Neural cell (in vitro differentiated cells): Measurements from ENCODE around the gene FAM167B. TPM values are rescaled to one million over a fixed set of nuclear protein-coding genes. Genes with fewer than 3 reads are reported as not detected.
A peak's percentile ranks its signal among the peaks of the same experiment; 100 is the strongest.

Experiments
- H2AFZ ChIP-seq: fragments of 200-600, 300-800 bp; sonication (generic), shearing (Covaris generic); 2 replicates; pipeline ENCODE4 v1.6.0; 2014; ENCODE audit warnings: low read depth, mild to moderate bottlenecking, antibody characterized with exemption, low read length, moderate library complexity
- H3F3A ChIP-seq: fragments of 200-600 bp; shearing (Covaris generic); 2 replicates; pipeline ENCODE4 v1.6.1; 2016; ENCODE audit warnings: mild to moderate bottlenecking, moderate library complexity, mixed read lengths, antibody characterized with exemption, low read length; ENCODE audit not compliant: insufficient read depth, poor library complexity, severe bottlenecking
- H3K27ac ChIP-seq: fragments of 200-600, 300-800 bp; sonication (generic), shearing (Covaris generic); 2 replicates; pipeline ENCODE4 v1.5.1; 2014; ENCODE audit warnings: mild to moderate bottlenecking, low read length, moderate library complexity
- H3K27me3 ChIP-seq: fragments of 300-800, 200-600 bp; sonication (generic), shearing (Covaris generic); 2 replicates; pipeline ENCODE4 v1.6.0; 2014; ENCODE audit warnings: mild to moderate bottlenecking, low read depth, low read length, moderate library complexity; ENCODE audit not compliant: insufficient read depth
- H3K36me3 ChIP-seq: fragments of 300-800, 200-600 bp; sonication (generic), shearing (Covaris generic); 2 replicates; pipeline ENCODE4 v1.5.1; 2014; ENCODE audit warnings: mild to moderate bottlenecking, antibody characterized with exemption, low read length, moderate library complexity; ENCODE audit not compliant: insufficient read depth
- H3K4me2 ChIP-seq: fragments of 300-800, 200-600 bp; sonication (generic), shearing (Covaris generic); 2 replicates; pipeline ENCODE4 v1.6.0; 2014; ENCODE audit warnings: mild to moderate bottlenecking, low read length
- H3K4me3 ChIP-seq: fragments of 300-800, 200-600 bp; sonication (generic), shearing (Covaris generic); 2 replicates; pipeline ENCODE4 v1.5.1; 2014; ENCODE audit warnings: mild to moderate bottlenecking, low read length, moderate library complexity
- H3K79me2 ChIP-seq: fragments of 200-600 bp; shearing (Covaris generic); replicated peaks from 2 replicates; pipeline ENCODE4 v1.6.0; 2014; ENCODE audit warnings: mild to moderate bottlenecking, low read length, moderate library complexity; ENCODE audit not compliant: insufficient read depth
- H3K9ac ChIP-seq: fragments of 300-800, 200-600 bp; sonication (generic), shearing (Covaris generic); 2 replicates; pipeline ENCODE4 v1.6.1; 2016; ENCODE audit warnings: mild to moderate bottlenecking, low read length, mixed read lengths
- H3K9me2 ChIP-seq: fragments of 200-600 bp; shearing (Covaris generic); 2 replicates; pipeline ENCODE4 v1.6.1; 2016; ENCODE audit warnings: mild to moderate bottlenecking, low read length, mixed read lengths; ENCODE audit not compliant: insufficient read depth
- H3K9me3 ChIP-seq: fragments of 200-600, 300-800 bp; sonication (generic), shearing (Covaris generic); 2 replicates; pipeline ENCODE4 v1.6.1; 2016; ENCODE audit warnings: mild to moderate bottlenecking, mixed run types, low read length, moderate library complexity, mixed read lengths
- H4K20me1 ChIP-seq: fragments of 200-600 bp; shearing (Covaris generic); 2 replicates; pipeline ENCODE4 v1.6.1; 2016; ENCODE audit warnings: mild to moderate bottlenecking, mixed run types; ENCODE audit not compliant: insufficient read depth
- EP300 ChIP-seq: fragments of 450-650 bp; conservative IDR thresholded peaks from 2 replicates; pipeline ENCODE4 v1.6.1; 2014; ENCODE audit warnings: antibody characterized with exemption, mild to moderate bottlenecking, moderate library complexity; ENCODE audit not compliant: poor library complexity, severe bottlenecking
- EZH2 ChIP-seq: fragments of 200-600, 300-800 bp; shearing (Covaris generic), sonication (generic); IDR thresholded peaks from 2 replicates; pipeline ENCODE4 v1.6.1; 2014; ENCODE audit warnings: antibody characterized with exemption, low read length, borderline replicate concordance, mild to moderate bottlenecking; ENCODE audit not compliant: insufficient read depth, poor library complexity, severe bottlenecking
- MXI1 ChIP-seq: fragments of 450-650 bp; conservative IDR thresholded peaks from 2 replicates; pipeline ENCODE4 v1.6.1; 2014; ENCODE audit warnings: antibody characterized with exemption, mild to moderate bottlenecking; ENCODE audit not compliant: poor library complexity, severe bottlenecking
- POLR2AphosphoS5 ChIP-seq: IDR thresholded peaks from 2 replicates; pipeline ENCODE4 v1.6.1; 2012
- RAD21 ChIP-seq: fragments of 450-650 bp; conservative IDR thresholded peaks from 2 replicates; pipeline ENCODE4 v1.6.1; 2014; ENCODE audit warnings: antibody characterized with exemption, mild to moderate bottlenecking, moderate library complexity
- SMC3 ChIP-seq: fragments of 450-650 bp; conservative IDR thresholded peaks from 2 replicates; pipeline ENCODE4 v1.6.1; 2014; ENCODE audit warnings: antibody characterized with exemption, mild to moderate bottlenecking, moderate library complexity; ENCODE audit not compliant: poor library complexity
- TAF1 ChIP-seq: IDR thresholded peaks from 2 replicates; pipeline ENCODE4 v1.6.1; 2012; ENCODE audit warnings: low read depth
- polyA plus RNA-seq: library from polyadenylated mRNA; depleted of rRNA; stranded (reverse); fragments of >200 nt; gene quantifications from 2 replicates; pipeline ENCODE4 v1.2.3, GENCODE V29; 2014
- TF ChIP-seq, protein P1 (sequence below): fragments of 450-650 bp; IDR thresholded peaks from 2 replicates; pipeline ENCODE4 v1.5.1; 2014; ENCODE audit warnings: antibody characterized with exemption, mild to moderate bottlenecking, moderate library complexity; ENCODE audit not compliant: poor library complexity, severe bottlenecking
- TF ChIP-seq, protein P2 (sequence below): IDR thresholded peaks from 2 replicates; pipeline ENCODE4 v1.6.1; 2012; ENCODE audit warnings: borderline replicate concordance

The FAM167B gene
- polyA plus RNA-seq, 1 donor from 2014 or later, result not detected

DNA sequence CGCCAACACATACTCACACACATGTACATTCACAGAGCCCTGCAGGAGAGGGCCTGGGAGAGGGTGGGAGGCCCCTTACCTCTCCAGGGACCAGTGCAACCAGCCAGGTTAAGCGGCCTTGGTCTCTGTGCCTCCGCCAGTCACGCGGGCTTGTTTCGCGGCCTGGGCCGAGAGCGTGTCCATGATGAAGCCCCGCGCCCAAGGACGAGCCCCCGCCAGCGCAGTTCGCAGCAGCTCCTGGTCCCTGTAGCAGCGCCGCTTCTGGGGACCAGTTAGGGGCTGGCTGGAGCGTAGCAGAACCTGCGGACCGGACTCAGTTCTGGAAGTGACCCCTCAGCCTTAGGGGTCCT lies 7.3 kb upstream of the FAM167B start:
- H3K27me3 ChIP-seq, result peaks cover 24% of the 10 kb centered on the region
- H3F3A ChIP-seq, result no peaks in the 10 kb centered on the region
- H3K9me2 ChIP-seq, result no peaks in the 10 kb centered on the region
- no peak overlapping the region for H3K4me2 ChIP-seq
- no peak overlapping the region for H3K27ac ChIP-seq
- no peak overlapping the region for H2AFZ ChIP-seq
- H3K9ac ChIP-seq, result no peak overlapping the region
- H3K4me3 ChIP-seq, result peak overlapping the region; percentile 60
- H3K36me3 ChIP-seq, result no peaks in the 10 kb centered on the region
- H3K9me3 ChIP-seq, result no peaks in the 10 kb centered on the region
- no peaks in the 10 kb centered on the region for H4K20me1 ChIP-seq
- TF ChIP-seq, protein P1, sequence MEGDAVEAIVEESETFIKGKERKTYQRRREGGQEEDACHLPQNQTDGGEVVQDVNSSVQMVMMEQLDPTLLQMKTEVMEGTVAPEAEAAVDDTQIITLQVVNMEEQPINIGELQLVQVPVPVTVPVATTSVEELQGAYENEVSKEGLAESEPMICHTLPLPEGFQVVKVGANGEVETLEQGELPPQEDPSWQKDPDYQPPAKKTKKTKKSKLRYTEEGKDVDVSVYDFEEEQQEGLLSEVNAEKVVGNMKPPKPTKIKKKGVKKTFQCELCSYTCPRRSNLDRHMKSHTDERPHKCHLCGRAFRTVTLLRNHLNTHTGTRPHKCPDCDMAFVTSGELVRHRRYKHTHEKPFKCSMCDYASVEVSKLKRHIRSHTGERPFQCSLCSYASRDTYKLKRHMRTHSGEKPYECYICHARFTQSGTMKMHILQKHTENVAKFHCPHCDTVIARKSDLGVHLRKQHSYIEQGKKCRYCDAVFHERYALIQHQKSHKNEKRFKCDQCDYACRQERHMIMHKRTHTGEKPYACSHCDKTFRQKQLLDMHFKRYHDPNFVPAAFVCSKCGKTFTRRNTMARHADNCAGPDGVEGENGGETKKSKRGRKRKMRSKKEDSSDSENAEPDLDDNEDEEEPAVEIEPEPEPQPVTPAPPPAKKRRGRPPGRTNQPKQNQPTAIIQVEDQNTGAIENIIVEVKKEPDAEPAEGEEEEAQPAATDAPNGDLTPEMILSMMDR, result no peak
- TF ChIP-seq TAF1 (no peak), EP300 (no peak), POLR2AphosphoS5 (no peak), MXI1 (no peak), RAD21 (no peak), SMC3 (no peak), EZH2 (no peak)
- TF ChIP-seq, protein P2, sequence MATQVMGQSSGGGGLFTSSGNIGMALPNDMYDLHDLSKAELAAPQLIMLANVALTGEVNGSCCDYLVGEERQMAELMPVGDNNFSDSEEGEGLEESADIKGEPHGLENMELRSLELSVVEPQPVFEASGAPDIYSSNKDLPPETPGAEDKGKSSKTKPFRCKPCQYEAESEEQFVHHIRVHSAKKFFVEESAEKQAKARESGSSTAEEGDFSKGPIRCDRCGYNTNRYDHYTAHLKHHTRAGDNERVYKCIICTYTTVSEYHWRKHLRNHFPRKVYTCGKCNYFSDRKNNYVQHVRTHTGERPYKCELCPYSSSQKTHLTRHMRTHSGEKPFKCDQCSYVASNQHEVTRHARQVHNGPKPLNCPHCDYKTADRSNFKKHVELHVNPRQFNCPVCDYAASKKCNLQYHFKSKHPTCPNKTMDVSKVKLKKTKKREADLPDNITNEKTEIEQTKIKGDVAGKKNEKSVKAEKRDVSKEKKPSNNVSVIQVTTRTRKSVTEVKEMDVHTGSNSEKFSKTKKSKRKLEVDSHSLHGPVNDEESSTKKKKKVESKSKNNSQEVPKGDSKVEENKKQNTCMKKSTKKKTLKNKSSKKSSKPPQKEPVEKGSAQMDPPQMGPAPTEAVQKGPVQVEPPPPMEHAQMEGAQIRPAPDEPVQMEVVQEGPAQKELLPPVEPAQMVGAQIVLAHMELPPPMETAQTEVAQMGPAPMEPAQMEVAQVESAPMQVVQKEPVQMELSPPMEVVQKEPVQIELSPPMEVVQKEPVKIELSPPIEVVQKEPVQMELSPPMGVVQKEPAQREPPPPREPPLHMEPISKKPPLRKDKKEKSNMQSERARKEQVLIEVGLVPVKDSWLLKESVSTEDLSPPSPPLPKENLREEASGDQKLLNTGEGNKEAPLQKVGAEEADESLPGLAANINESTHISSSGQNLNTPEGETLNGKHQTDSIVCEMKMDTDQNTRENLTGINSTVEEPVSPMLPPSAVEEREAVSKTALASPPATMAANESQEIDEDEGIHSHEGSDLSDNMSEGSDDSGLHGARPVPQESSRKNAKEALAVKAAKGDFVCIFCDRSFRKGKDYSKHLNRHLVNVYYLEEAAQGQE, result no peak
- no peaks in the 10 kb centered on the region for H3K79me2 ChIP-seq

DNA sequence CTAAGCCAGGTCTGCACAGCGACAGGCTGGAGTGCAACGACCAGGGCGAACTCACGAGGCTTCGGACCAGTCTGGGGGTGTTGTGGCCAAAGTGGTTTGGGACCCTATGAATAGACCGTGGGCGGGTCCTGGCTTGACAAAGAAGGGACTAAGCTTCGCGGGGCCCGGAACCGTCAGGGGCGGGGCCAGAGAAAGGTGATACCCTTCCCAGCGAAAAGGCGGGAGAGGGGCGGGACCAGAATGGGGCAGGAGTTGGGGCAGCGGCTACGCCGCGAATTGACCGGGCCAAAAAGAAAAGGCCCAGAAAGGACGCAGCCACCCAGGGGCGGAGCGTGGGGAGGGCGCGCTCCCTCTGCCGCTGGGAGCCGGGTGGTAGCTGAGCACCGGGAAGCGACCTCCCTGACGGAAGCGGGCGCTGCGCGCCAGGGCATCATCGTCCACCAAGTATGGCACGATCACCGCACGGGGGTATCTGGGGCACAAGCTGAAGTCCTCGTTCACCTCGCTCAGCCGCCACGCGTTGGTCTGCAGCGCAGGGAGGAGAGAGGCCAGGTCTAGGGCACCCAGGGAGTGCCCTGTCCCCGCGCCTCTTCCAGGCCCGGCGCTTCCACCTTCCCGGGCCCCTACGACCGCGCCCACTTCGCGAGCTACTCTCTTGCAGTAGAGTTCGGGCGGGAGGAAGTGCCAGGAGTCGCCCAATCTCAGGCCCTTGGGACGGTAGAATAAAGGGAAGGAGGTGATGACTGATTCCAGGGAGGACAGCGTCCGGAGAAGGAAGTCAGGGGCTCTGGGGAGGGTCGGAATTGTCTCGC lies 6.7 kb upstream of the FAM167B start:
- no peak for TF ChIP-seq EP300
- TF ChIP-seq, protein P1, result peak; percentile 43
- Histone ChIP-seq H3K9me3 (no peaks in the 10 kb centered on the region), H2AFZ (no peak overlapping the region), H3K79me2 (no peaks in the 10 kb centered on the region), H3K4me3 (peak overlapping the region; percentile 60), H3K36me3 (no peaks in the 10 kb centered on the region), H3K4me2 (no peak overlapping the region), H3K27ac (no peak overlapping the region), H3K9ac (peak overlapping the region; percentile 14), H3F3A (no peaks in the 10 kb centered on the region), H3K27me3 (peaks cover 24% of the 10 kb centered on the region), H4K20me1 (no peaks in the 10 kb centered on the region), H3K9me2 (no peaks in the 10 kb centered on the region)
